Activated T-cell treated with anti-CD3 and anti-CD28 coated beads, Interleukin-2, amount 50 U/mL, for 24 hours (primary cell): Measurements from ENCODE around the gene AK4.

Experiments used
- DNase-seq: peaks from one replicate; pipeline ENCODE4 v3.0.0-alpha.2; 2020
- H3K27ac Mint-ChIP-seq: 2 replicates; pipeline ENCODE4 v1.8.0; 2020; ENCODE audit warnings: mild to moderate bottlenecking, mixed read lengths
- H3K27me3 Mint-ChIP-seq: 2 replicates; pipeline ENCODE4 v1.8.0; 2020; ENCODE audit warnings: mixed read lengths
- H3K36me3 Mint-ChIP-seq: 2 replicates; pipeline ENCODE4 v1.8.0; 2020; ENCODE audit warnings: low read depth, mixed read lengths
- H3K4me1 Mint-ChIP-seq: 2 replicates; pipeline ENCODE4 v1.8.0; 2020; ENCODE audit warnings: low read depth, mixed read lengths
- H3K4me3 Mint-ChIP-seq: 2 replicates; pipeline ENCODE4 v1.8.0; 2020; ENCODE audit warnings: mild to moderate bottlenecking, moderate library complexity, mixed read lengths
- H3K9me3 Mint-ChIP-seq: 2 replicates; pipeline ENCODE4 v1.8.0; 2020; ENCODE audit warnings: mixed read lengths

Gene AK4

DNA sequence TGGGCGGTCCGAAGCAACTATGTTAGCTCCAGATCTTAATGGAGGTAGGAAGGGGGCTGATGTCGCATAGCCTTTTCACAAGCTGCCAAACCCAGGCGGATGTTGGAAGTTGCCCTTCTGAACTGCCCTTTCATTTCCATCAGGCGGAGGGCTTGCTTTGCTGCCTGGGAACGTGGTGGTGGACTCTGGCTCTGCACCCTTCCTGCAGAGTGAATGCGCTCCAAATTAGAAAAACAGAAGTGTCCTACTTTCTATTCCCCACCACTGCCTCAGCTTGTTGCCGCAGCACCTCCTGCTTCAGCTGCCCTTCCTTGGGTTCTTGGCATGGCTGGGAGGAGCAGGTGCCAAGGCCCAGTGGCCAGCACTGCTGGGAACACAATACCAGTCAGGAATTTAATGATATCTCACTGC, 60.6 kb downstream of the AK4 start:
- no peak for DNase-seq
- Mint-ChIP-seq H3K4me1 (peaks cover 12% of the 10 kb centered on the region), H3K4me3 (no peak overlapping the region), H3K27me3 (peaks cover 7% of the 10 kb centered on the region), H3K27ac (no peak overlapping the region), H3K36me3 (no peaks in the 10 kb centered on the region), H3K9me3 (no peaks in the 10 kb centered on the region)

DNA sequence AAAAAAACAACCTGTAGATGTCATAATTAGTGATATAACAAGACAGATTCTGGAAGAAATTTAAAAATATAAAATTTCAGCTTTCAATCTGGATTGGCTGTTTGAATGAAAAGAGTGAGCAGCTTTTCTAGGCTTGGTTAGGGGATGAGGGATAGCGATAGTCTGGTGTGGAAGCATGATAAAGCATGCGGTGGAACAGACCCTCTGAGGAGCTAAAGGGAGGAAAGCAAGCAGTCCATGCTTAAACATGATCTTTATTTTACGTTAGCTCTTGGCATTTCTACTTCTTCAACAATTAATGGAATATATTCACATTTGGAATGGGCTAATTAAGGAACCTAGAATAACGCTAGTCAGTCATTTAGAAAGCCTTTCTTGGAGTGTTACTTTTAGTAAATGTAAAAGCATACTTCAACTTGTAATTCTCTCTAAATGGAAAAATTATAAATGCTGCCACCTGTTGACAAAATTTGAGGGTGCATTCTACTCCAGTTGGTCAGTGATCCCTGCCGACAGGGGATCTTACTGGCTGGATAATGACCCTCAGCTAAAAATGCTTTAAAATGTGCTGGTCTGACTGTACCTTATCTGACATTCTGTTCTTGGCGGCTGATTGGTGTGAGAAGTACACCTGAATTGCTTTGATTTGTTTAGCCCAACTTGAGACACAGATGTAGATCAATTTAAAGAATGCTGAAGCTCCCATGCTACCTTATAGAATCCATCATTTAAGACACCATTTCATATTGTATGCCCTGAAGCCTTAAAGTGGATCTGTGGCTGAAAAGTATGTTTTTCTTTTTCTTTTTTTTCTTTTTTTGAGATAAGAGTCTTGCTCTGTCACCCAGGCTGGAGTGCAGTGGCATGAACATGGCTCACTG, 61.2 kb downstream of the AK4 start:
- Mint-ChIP-seq H3K27ac (no peak overlapping the region), H3K4me1 (peaks cover 16% of the 10 kb centered on the region), H3K27me3 (peaks cover 7% of the 10 kb centered on the region), H3K4me3 (no peak overlapping the region), H3K36me3 (no peaks in the 10 kb centered on the region), H3K9me3 (no peaks in the 10 kb centered on the region)
- no peak for DNase-seq

DNA sequence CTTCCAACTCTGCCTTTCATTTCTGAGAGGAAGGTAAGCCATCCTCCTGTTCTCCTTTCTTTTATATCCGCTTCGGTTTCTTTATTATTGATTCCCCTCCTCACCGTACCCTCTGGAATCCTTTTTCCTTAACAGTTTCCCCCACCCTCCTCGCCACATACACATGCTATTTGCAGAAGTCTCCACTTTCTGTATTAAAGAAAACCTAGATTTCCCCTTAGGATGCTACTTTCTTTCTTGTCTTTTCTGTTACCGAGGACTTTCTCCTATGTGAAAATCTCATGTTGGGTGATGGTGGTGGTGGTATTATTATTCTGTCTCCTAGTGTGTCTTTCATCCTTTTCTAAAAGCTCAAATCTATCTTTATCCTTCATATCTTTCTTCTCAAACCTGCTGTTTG, 62.3 kb downstream of the AK4 start:
- Mint-ChIP-seq H3K27ac (no peak overlapping the region), H3K4me1 (peaks cover 26% of the 10 kb centered on the region), H3K9me3 (no peaks in the 10 kb centered on the region), H3K27me3 (peaks cover 7% of the 10 kb centered on the region), H3K36me3 (no peaks in the 10 kb centered on the region), H3K4me3 (no peak overlapping the region)
- no peak for DNase-seq

DNA sequence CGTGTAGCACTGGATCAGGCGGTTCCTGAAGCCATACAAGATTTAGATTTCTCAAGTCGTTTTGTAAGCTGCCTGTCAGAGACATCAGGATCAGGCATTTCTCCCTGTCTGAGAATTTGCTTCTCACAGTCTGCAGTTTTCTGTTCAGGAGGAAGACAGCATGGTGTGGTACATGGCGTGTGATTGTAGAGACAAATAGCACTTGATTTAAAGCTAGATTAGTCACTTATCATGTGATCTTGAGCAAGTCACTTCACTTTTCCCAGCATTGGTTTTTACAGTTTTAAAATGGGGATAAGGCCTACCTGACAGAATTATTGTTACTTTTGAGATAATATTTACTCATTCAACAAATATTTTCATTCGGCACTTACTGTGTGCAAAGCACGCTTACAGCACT, 63.3 kb downstream of the AK4 start:
- no peak for DNase-seq
- Mint-ChIP-seq H3K4me3 (no peak overlapping the region), H3K4me1 (peaks cover 31% of the 10 kb centered on the region), H3K27me3 (peaks cover 7% of the 10 kb centered on the region), H3K27ac (no peak overlapping the region), H3K9me3 (no peaks in the 10 kb centered on the region), H3K36me3 (no peaks in the 10 kb centered on the region)

- DNase-seq: no peak
- Mint-ChIP-seq H3K36me3 (no peaks in the 10 kb centered on the region), H3K4me1 (peaks cover 33% of the 10 kb centered on the region), H3K4me3 (no peak overlapping the region), H3K27me3 (peaks cover 5% of the 10 kb centered on the region), H3K9me3 (no peaks in the 10 kb centered on the region), H3K27ac (peak overlapping the region; percentile 72)
Measured at GRCh38 chr1:65213271-65214023, 65.4 kb downstream of the AK4 start.

DNA sequence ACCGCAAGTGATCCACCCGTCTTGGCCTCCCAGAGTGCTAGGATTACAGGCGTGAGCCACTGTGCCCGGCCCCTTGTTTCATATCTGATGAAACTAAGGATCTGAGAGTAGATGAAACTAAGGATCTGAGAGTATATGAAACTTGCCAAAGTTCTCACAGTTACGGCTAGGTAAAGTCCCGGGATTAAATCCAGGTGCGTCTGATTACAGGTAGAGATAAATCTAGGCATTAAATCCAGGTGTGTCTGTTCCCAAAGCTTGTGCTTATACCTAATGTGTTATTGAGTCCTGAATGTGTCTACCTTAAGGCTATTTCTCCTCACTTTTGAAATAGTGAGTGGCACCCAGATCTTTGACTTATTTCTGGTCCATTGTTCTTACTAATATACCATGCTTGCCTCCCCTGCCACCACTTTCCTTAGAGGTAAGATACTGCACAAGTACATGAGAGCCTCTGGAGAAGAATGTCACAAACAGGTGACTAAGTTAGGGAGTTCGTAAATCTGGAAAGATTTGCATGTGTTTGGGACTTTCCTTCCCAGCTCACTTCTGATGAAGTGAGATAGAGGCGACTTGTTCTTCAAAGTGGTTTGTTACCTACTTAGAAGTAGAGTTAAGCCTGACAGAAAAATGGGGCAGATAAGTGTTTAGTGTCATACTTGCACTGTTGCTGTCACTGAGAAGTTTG, 66.5 kb downstream of the AK4 start:
- Mint-ChIP-seq H3K27me3 (no peaks in the 10 kb centered on the region), H3K36me3 (peaks cover 3% of the 10 kb centered on the region), H3K9me3 (no peaks in the 10 kb centered on the region), H3K4me3 (no peak overlapping the region), H3K4me1 (peaks cover 28% of the 10 kb centered on the region), H3K27ac (peak overlapping the region; percentile 12)
- DNase-seq: no peak

DNA sequence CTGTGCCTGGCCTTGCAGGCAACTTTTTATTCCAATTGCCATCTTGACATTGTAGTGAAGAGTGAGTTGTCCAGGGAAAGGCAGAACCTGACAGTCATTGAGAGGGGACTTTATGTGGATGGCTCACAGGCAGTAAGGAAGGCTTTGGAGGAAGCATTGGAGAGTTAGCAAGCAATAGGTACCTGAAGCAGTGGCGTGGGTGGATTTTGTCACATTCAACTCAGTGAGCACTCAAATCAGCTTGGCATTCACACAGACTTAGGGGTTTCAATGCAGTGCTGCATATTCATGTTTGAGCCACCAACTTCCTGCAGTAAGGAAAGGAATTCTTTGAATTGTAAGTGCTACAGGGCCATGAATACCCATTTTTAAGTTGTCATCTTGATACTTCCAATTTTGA, 69.0 kb downstream of the AK4 start:
- Mint-ChIP-seq H3K27me3 (no peaks in the 10 kb centered on the region), H3K9me3 (no peaks in the 10 kb centered on the region), H3K36me3 (peaks cover 6% of the 10 kb centered on the region), H3K4me3 (no peak overlapping the region), H3K27ac (no peak overlapping the region), H3K4me1 (peaks cover 28% of the 10 kb centered on the region)
- DNase-seq: no peak

DNA sequence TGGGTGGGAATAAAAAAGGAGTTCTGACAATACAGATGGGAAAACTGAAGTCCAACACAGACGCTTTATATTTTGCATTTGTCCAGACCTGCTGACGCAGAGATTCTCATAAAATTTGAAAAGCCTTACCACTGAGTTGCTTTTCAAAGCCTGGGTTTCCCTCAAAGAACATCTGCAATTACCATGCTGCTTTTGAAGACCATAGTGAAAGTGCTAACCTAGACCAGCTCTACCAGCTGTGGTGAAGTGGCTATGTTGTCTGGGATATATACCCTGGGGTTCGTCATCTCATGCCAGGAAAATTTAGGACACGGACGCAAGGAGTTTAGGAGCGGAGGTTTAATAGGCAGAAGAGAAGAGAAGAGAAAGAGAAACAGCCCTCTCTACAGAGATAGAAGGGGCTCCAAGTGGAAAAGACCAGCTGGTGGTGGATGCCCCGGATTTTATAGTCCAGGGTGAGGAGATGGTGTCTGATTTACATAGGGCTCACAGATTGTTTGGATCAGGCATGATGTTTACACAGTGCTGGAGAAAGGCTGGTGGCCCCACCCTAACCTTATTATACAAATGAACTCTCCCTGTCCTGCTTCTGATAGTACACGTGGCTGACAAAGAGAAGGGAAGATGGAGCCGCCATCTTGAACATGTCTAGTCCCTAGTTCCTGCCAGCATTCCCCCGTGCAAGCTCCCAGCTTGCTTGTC, 73.8 kb downstream of the AK4 start:
- DNase-seq: no peak
- peaks cover 11% of the 10 kb centered on the region for H3K36me3 Mint-ChIP-seq
- no peaks in the 10 kb centered on the region for H3K27me3 Mint-ChIP-seq
- no peaks in the 10 kb centered on the region for H3K4me1 Mint-ChIP-seq
- no peak overlapping the region for H3K27ac Mint-ChIP-seq
- no peak overlapping the region for H3K4me3 Mint-ChIP-seq
- H3K9me3 Mint-ChIP-seq: no peaks in the 10 kb centered on the region

DNA sequence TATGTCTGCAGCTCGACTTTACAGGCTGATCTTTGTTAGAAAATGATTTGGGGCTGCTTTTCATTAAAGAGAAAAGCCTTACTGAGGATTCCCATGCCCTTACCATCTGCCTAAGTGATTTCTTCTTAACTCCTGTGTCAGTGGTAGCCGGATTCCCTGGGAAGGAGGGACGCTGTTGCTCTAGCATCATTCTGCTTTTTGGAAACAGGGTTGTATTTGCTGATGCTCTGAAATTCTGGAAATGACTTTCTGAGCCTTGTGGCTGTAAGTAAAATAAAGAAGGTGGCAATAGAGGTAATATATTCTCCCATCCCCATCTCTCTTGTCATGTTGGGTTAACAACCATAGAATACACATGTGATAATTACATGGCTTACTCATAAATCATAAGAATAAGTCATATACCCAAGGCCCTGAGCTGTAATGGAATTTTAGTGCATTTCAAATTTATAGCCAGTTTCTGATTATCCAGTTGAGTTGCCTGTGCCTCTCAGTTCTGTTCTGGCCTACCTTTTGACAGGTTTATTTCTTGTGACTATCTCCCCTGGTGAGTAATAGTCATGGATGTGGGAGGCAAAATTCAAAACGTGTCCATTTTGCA, 74.4 kb downstream of the AK4 start:
- H3K4me1 Mint-ChIP-seq: no peaks in the 10 kb centered on the region
- peaks cover 11% of the 10 kb centered on the region for H3K36me3 Mint-ChIP-seq
- no peak overlapping the region for H3K4me3 Mint-ChIP-seq

DNA sequence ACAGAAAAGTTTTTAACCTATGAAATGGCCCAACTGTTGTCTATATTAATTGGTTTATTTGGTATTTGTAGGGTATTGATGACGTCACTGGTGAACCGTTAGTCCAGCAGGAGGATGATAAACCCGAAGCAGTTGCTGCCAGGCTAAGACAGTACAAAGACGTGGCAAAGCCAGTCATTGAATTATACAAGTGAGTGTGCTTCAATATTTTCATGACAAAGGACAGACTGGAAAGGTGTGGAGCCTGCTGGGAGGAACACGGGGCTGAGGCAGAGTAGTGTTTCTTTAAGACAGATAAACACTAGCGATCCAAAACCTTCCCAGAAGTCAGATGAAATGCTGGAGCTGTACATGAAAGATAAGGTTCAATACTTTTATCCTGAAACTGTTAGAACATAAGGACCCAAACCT, 76.7 kb downstream of the AK4 start:
- H3K27me3 Mint-ChIP-seq: peaks cover 7% of the 10 kb centered on the region
- no peak overlapping the region for H3K4me3 Mint-ChIP-seq
- no peaks in the 10 kb centered on the region for H3K4me1 Mint-ChIP-seq
- H3K36me3 Mint-ChIP-seq: peaks cover 8% of the 10 kb centered on the region
- no peak for DNase-seq
- H3K9me3 Mint-ChIP-seq: no peaks in the 10 kb centered on the region
- no peak overlapping the region for H3K27ac Mint-ChIP-seq

More for the DNA sequence above, 74.4 kb downstream of the AK4 start:
- no peaks in the 10 kb centered on the region for H3K27me3 Mint-ChIP-seq
- no peaks in the 10 kb centered on the region for H3K9me3 Mint-ChIP-seq
- H3K27ac Mint-ChIP-seq: no peak overlapping the region
- DNase-seq: no peak

- Mint-ChIP-seq H3K27ac (no peak overlapping the region), H3K4me3 (no peak overlapping the region), H3K36me3 (peaks cover 5% of the 10 kb centered on the region), H3K9me3 (no peaks in the 10 kb centered on the region), H3K27me3 (peaks cover 11% of the 10 kb centered on the region), H3K4me1 (peaks cover 4% of the 10 kb centered on the region)
- no peak for DNase-seq
Measured at GRCh38 chr1:65225179-65225578, 77.2 kb downstream of the AK4 start.

DNA sequence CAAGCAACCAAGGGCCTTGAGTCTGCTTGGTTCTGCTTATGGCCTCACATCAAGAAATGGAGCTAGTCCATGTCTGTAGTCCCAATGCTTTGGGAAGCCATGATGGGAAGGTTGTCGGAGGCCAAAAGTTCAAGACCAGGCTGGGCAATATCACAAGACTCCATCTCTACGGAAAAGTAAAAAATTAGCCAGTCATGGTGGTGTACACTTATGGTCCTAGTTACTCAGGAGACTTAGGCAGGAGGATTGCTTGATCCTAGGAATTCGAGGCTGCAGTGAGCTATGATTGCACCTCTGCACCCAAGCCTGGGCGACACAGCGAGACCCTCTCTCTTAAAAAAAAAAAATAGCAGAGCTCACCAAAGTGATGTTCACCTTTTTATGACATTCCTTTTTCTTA, 81.2 kb downstream of the AK4 start:
- H3K27ac Mint-ChIP-seq: no peak overlapping the region
- peaks cover 11% of the 10 kb centered on the region for H3K27me3 Mint-ChIP-seq
- H3K9me3 Mint-ChIP-seq: no peaks in the 10 kb centered on the region
- H3K4me1 Mint-ChIP-seq: peaks cover 23% of the 10 kb centered on the region
- DNase-seq: no peak
- H3K36me3 Mint-ChIP-seq: peaks cover 5% of the 10 kb centered on the region
- H3K4me3 Mint-ChIP-seq: no peak overlapping the region

- no peak for DNase-seq
- peaks cover 23% of the 10 kb centered on the region for H3K4me1 Mint-ChIP-seq
- no peaks in the 10 kb centered on the region for H3K9me3 Mint-ChIP-seq
- no peak overlapping the region for H3K4me3 Mint-ChIP-seq
- peaks cover 11% of the 10 kb centered on the region for H3K27me3 Mint-ChIP-seq
- peaks cover 5% of the 10 kb centered on the region for H3K36me3 Mint-ChIP-seq
- no peak overlapping the region for H3K27ac Mint-ChIP-seq
Measured at GRCh38 chr1:65229754-65230339, 81.8 kb downstream of the AK4 start.
